HK-2 (cell line): Measurements from ENCODE around the gene MESP2.

ENCODE experiments used
- DNase-seq: peaks from one replicate; pipeline ENCODE4 v3.0.0-alpha.2; 2018; ENCODE audit not compliant: unreplicated experiment

Gene MESP2

DNA sequence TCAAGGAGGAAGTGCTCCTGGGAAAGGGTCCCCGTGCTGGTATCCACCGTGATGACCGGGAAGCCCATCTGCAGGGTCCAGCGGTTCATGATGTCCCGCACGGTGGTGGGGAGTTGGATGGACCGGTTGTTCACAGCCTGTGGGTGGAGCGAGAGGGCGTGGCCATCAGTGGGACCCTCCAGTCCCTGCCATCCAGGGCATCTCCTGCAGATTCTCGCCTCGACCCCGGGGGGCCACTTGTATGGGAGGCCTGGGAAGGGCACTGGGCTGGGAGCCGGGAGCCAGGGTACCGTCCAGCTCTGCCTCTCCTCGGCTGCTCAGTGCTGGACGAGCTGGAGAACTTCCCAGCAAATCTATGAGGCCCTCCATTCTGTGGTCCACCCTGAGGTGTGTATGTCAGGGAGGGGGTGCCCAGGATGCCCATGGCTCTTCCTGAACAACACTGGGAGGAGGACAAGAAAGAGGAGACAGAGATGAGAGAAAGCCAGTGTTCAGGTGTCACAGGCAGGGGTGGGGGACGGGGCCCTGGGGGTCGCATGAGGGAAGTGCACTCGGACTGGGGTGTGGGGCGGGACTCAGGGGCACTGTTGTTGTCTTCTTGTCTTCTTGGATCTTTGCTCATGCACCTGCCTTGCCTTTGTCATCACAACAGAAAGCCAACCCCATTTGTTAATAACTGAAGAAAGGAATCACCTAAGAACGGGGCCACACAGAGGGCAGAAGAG is 25.5 kb downstream of the MESP2 start:
- no peak for DNase-seq

DNA sequence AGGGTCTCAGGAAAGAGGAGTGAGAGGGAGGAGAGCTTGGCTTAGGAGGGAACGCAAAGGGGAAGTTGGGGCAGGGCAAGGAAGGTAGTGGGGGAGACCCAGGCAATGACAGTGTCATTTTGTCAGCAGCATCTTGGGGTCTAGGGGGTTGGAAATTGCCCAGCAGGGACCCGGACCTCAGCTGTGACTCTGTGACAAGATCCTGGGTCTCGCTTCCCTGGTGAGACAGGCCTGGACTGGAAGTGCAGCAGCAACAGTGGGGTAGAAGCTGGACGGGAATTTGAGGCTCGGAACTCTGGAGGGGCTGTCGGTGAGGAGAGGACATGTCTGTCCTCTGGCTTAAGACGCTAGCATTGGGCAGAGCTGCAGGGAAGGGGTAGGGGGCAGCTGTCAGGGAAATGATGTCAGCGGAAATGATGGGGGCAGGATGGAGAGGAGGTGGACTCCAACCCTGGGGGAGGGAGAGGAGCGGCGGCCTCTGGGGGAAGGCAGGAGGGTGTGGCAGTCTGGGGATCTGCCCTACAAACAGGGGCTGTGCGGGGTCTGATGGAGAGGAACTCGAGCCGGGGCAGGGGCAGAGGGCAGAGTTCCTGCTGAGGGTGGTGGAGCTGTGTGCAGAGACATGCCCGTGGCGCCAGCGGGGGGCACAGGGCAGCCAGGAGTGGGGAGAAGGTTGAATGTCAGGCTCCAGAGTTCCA is 26.2 kb downstream of the MESP2 start:
- DNase-seq = no peak

DNA sequence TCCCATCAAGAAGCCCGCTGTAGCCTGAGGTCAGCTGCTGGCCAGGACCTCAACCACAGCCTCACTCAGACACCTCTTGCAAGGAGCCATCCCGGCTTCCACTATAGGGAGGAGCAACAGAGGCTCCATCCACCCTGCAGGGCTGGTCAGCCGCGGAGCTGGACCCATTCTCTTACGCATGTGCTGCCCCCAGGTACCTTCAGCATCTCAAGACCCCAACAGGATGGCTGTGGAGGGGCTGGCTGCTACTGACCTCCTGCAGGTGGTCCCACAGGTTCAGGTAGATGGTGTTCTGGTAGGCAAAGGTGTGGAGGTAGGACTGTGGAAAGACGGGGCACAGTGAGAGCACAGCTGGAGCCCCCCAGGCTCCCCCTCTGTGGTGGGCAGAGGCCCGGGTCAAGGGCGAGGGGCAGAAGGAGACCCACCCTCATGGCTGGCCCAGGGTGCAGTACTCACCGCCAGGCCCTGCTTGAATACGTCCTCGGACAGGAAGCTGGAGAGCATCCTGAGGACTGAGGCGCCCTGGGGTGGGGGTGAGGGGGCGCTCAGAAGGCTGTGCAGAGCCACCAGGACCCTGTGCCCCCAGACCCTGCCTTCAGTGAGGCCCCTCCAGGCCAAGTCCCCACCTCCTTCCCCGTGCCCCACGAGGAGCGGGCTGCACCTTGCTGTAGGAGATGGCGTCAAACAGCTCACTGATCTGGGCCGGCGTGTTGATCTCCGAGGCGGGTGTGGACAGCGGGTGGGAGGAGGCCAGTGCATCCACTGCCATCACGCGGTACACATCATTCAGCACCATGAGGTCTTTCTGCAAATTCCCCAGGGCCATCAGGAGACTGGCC is 27.1 kb downstream of the MESP2 start:
- no peak for DNase-seq

DNA sequence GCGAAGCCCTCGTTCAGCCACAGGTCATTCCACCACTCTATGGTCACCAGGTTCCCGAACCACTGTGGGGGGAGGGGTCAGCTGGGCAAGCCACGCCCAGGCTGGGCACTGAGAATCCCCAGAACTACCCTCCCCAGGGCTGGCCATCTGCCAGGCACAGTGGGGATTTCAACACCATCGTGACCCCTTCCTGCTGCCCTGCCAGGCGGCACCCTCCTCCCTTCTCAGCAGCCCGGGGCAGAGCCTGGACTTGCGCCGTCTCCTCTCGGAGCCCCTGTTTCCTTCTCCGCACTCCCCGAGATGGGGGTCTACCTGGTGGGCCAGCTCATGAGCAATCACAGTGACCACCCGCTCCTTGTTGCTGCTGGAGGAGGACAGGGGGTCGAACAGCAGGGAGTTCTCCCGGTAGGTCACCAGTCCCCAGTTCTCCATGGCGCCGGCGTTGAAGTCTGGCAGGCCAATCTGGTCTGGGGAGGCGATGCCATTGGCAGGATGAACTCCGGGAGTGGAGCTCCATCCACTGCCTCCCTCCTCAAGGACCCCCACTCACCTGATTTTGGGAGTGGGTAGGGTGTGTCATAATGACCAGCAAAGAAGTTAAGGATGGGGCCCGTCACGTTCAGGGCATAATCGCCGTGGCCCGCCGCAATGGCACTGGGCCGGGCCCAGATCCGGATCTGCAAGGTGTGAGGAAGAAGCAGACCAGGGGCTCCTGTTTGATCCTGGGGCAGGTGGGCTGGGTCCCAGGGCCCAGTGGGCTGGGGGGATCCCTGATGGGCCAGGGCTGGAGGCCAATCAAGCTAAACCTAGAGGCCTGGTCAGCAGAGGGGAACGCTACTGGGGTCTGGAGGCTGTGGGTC is 28.0 kb downstream of the MESP2 start:
- DNase-seq = no peak

DNA sequence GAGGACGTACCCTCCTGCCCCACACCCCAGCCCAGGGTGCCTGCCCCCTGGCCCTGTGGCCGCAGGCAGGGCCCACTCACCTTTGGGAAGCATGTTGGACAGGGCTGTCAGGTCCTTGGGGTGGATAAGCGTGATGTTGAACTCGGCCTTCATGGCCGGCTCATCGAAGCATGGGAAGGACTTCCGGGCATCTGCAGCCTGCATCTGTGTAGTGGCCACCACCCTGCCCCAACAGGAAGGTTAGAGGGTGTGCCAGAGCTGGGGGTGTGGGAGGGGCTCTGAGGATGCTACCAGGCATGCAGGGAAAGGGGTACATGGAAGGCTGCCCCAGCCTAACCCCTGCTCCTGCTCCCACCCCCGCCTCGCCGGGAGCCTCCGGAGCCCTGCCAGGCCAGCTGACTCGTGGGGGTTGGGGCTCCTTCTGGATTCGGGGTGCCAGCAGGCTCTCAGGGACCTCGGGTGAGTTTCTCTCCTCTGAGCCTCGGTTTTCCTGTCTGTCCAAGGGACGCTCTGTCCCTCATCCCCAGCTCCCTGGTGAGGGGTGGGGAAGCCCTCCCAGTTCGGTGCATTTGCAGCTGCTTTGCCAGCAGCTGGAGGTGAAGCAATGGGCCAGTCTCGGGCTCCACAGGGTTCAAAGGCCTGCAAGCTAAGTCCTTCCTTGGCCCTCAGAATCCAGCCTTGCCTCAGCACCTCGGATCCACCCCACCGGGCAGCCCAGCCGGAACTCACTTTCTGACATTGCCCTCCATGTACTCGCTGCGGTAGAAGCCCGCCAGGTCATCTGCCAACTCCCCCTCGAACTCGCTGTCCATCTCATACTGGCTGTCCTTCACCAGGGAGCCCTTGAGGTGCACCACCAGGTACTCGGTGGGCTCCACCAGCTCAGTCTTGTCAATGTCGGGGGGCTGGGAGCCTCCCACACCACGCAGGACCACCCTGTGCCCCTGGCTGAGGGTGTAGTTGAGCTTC is 29.4 kb downstream of the MESP2 start:
- no peak for DNase-seq

DNA sequence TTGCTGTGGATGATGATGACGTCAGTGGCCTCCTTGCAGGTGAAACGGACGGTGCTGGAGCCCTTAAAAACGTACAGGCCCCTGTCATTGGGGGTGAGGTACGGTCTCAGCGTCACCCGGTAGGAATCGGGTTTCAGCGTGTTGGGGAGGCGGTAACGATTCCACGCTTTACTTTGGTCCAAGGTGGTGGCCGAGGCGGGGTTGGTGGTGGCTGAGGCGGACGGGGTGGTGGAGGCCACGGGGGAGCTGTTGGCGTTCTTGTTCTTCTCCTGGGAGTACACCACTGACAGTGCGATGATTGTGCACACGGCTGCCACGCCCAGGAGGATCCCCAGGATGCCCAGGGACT is 30.1 kb downstream of the MESP2 start:
- DNase-seq = no peak

DNA sequence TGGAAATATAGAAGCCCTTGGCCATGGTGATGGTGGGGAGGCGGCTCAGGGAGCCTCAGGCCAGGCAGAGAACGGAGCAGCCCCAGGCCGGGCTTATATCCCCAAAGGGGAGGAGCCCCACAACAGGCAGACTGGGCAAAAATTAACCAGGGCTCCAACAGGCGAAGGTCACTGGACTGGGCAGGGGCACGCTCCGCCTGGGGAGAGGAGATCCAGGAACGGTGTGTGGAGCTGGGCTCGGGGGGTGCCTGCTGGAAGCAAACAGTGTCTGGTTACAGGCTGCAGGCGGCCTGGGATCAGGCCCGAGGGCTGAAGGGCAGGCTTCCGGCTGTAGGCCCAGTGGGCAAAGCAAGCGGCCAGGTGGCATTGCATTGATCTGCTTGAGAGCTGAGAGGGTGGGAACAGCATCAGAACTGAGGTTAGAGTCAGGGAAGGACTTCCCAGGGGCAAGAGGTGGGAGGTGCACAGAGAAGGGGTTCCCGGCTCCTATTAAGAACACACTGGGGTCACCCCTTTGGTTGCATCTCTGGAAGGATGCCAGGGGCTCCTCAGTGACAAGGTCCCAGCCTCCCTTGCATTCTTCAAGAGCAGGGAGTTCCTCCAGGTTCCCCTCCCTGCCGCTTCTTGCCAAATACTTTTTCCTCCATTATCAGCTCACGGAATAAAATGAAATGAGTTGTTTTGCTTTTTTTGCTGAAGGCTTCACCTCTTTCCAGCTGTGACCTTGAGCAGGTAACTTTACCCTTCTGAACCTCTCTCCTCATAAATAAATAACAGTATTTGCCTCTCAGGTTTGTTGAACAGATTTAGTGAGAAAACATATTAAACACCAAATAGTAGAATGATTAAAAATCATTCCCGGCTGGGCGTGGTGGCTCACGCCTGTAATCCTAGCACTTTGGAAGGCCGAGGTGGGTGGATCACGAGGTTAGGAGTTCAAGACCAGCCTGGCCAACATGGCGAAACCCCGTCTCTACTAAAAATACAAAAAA is 30.7 kb downstream of the MESP2 start:
- no peak for DNase-seq

DNA sequence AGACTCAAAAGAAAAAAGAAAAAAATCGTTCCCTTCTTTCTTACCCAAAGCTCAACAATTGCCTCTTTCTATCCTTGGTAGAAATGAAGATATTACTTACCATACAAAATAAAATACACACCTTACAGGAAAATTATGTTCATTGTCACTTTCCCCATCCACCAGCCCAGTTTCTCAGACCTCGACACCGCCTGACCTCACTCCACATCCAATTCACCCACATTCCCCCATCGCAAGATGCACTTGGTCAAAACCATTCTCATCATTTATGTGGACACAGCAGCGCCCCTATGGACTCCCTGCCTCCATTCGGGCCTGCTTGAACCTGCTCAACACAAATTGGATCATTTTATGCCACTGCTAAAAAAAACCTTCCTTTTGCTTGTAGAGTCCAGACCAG is 31.6 kb downstream of the MESP2 start:
- DNase-seq = no peak

DNA sequence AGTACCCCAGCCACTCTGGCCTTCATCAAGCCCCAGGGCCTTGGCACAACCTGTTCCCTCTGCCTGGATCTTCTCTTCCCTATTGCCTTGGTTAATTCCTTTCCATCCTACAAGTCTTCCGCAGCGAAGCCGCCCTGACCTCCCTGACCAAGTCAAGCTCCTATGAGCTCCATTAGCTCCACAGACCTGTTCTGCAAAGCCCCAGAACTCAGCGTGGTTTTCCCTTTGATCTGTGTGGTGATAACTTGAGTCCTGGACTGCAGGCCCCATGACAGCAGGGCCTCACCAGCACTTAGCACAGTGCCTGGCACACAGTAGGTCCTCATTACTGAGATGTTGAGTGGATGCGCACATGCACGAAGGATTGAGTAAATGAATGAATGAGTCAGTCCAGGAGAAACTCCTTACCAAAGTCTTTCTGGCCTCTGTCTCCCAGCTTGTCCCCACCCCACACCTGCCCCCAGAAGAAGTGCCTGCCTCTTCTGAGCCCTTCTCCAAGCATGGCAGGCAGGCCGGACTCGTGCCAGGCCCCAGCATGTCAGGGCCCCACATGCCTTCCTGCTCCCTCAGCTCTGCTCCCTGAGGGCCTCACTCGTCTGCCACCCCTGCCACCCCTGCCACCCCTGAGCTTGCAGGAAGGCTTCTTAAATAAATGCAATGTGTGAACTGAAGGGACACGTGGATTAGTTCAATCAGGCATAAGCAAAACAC is 32.2 kb downstream of the MESP2 start:
- no peak for DNase-seq

DNA sequence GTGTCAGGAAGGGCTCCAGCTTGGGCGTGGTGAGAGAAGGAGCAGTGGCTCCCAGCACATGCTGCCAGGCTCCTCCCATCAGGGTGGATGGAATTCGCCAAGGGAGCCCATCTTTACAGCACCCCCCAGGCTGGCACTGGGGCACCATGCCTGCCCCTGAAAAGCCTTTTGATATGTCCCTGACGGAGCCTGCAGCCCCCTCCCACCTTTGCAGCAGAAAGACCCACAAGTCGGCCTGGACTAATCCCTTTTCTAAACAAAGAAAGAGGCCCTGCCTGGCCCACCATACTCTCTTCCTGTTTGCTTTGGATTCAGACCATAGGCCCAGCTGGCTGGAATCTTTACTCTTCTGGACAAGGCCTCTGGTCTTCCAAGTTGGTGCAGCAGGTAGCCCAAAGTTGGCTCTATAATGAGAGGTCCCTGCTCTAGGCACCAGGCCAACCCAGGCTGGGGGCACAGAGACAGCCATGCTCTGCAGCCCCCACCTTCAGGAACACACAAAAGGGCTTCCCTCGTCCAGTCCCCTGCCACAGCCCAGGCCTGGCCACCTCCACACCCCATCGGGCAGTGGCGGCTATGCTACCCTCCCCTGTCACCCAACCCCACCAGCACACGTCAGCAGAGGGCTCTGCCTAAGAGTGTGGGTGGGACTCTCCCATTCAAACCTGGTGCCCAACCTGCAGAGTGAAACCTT is 33.1 kb downstream of the MESP2 start:
- no peak for DNase-seq

DNA sequence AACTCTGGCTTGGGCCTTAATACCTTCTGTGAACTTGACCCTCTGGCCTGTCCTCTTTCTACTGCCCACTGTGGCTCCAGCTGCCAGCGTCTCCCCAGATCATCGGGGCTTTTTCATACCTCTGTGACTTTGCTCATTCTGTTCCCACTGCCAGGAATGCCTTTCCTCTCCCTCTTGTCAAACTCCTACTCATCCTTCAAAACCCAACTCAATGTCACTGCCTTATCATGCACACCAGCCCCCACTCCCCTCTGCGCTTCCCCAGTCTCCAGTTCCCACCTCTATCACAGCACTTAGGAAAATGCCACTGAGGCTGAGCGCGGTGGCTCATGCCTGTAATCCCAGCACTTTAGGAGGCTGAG is 33.6 kb downstream of the MESP2 start:
- no peak for DNase-seq

DNA sequence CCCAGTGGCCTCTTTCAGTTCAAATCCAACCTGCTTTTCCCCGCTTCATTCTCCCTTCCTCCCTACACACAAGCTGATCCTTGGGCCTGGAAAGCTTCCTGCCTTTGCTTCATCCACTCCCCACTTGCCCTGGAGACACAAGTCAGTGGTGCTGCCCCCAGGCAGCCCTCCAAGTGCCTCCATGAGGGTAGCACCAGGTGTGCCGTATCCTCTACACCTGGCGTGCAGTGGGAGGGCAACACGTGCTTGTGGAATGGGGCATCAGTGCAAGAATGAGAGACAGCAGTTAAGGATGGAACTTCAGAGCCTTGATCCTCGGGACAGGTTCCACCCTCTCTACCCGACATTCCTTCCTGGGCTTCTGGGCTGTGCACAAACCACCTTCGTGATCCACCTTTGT is 34.7 kb downstream of the MESP2 start:
- DNase-seq = no peak

DNA sequence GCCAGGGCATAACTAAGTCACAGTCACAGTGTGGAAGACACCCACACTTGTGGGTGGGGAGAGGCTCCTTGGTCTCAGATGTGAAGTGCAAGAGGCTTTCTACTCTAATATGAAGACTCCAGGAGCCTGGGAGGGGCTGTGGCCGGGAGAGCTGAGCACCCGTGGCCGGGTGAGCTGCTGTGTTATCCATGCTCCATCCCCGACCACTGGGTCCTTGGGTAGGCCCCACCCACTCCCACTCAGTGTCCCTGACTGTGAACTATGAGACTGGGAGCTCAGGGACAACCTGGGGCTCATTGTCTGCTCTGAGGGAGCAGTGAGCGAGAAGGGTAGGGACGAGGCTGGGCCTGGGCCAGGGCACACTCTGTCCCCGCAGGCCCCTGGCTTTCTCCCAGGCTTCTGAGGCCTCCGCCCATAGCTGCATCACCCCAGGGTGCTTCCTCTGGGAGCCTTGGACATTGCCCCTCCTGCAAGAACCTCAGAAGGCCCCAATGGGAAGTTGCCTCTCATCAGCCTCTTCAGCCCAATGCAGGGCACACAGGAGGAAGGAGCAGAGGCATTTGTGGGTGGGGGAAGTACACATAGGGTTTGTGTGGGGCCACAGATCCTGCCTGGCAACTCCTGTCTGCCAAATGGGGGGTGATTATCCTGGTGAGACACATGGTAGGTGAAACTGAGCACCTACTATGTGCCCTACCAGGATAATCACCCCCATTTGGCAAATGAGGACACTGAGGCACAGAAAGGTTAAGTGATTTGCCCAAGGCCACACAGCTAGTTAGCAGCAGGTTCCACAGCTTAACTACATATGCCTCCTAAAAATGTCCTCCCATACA is 36.1 kb downstream of the MESP2 start:
- DNase-seq = no peak

DNA sequence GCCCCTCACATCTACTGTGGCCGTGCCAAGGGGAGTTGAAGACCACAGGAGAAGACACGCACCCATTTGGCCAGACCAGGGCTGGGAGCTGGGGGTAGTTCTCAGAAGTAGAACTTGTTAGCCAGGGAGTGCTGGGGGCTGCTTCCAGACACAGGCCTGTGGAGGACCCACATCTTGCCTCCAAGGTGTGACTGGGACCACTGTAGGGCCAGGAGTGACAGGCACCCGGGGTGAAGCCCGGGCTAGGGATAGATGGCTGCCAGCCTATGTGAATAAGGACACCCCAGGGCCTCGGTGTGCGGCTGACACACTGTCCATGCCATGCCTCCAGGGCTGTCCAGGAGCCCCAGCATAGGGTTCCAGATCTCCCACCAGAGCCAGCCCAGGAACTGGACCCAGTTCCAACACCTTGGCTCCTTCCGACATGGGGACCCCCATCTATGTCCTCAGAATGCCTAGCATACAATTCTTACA is 36.8 kb downstream of the MESP2 start:
- no peak for DNase-seq

DNA sequence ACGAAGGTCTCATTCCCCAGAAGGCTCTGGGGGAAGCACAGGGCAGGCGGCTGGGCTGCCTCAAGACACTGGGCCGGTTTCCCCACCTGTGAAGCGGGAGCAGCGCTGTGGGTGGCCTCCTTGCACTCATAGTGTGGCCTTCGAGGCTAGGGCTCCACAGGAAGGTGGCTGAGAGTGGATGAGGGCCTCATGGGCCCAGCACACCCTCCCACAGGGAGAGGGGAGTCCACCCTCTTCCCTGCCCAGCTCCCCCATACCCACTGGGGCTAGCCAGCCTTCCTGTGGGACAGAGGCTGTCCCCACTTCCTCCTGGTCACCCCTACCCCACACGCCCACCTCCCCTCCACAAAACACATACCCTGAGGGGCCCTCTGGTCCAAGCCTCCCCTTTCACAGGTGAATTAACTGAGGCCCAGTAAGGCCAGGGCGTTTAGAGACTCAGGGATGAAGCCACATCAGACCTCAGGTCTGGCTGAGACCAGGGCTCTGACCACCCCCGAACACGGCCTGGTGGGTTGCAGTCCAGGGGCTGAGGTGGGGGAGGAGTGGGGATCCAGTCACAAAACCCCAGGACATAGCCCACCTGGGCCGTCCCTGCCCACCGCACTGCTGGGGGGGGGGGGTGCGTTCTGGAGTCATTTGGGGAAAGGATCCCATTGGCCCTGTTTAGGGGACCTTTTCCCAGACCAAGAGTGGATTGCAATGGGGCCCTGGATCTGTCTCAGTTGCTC is 37.4 kb downstream of the MESP2 start:
- no peak for DNase-seq

DNA sequence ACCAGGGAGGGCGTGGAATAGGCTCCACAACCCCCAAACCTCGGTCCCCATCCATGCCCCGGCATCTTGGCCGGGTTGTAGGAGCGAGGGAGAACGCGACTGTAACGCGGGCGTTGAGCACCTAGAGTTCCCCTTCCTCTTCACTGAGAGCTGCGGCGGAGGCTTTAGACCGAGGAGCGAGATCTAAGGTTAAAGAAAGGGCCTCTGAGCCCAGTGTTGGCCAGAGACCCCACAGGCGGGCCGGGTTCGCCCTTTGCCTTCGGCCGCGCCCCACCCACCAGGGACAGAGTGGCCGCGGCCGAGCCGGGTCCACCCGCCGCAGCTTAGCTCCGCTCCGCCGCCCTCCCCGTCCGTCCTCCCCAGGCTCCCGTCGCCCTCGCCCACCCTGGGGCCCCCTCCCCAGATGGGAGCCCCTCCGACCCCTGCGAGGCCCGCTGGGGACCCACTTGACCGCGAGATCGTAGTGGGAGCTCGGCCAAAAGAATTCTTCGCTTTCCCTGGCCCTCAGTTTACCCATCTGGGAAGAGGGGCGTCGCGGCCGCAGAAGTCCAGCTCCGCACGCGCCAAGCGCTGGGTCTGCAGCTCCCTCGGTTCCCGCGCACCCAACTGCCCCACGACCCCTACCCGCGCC is 38.1 kb downstream of the MESP2 start:
- no peak for DNase-seq
